Activated CD4-positive, CD25-positive, alpha-beta regulatory T cell treated with anti-CD3 and anti-CD28 coated beads, Interleukin-2, amount 50 U/mL, for 72 hours (primary cell): ENCODE results near the gene CSNK2A3.
"Not testable (repeated sequence)": the region's sequence is repeated elsewhere in the genome, so short reads cannot be mapped to it uniquely, and the experiment has no call there.

ENCODE experiments used
- DNase-seq: peaks from one replicate; pipeline ENCODE4 v3.0.0; 2021

Gene CSNK2A3

DNA sequence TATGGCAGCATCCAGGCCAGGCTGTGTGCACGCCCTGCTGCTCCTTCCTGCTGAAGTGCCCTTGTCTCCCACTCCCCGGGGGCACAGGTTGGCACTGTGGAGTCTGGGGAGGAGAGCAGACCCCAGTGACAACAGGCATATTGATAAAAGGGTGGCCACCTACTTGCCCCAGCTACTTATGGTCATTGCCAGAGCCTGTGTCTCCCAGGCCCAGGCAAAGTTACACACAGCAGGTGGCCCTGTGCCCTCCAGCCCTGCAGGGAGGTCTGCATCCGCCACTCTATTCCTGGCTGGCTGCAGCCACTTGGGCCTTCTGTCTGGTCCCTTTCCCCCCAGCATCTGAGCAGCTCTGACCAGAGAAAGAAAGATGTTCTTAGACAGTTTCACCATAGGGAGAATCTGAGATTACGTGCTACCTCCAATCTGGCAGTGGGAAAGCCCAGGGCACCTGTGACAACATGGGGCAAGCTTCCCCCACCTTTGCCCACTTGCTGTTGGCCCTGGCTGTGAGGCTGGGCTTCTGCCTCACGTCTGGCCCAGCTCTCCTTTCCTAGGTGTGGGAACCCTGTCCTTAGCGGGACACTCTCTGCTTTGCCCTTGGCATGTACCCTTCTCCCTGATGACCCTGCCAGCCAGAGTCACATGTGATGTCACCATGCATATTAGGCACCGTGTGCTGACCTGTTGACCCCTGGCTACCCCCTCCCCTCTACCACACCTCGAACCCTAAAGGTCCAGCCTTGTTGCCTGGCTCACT, 25.3 kb upstream of the CSNK2A3 start:
- no peak for DNase-seq

DNA sequence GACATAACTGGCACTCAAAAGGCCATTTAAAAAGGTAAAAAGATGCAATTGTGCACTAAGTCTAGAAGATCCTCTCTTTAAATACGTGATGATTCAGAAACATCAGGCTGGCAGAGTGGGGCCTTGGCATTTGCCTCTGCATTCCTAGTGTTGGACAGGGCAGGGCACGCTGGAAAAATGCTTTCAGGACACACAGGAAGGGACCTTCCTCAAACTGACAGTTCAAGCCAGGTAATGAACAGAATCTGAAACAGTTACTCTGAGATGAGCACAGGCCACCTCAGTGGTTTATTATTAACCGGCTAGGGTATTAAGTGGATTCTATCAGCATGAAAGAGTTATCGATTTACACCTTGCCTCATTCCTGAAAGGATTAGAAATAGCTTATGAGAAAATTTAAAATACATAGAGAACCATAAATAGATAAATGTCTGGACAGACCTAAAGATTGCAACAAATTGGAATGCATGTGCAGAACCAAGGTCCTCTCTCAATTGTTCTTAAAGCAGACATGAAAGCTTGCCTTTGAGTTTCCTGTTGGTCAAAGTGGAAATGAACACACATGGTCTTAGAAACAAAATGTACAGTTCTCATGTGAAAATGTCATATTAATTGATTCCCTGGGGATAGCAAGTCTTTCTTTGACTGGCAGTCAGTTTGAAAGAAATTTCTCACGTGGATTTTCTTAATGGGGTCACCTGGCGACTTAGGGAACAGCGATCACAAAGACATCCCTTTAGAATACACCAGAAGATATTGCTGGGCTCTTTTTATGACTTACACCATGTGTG, 21.5 kb upstream of the CSNK2A3 start:
- no peak for DNase-seq

DNA sequence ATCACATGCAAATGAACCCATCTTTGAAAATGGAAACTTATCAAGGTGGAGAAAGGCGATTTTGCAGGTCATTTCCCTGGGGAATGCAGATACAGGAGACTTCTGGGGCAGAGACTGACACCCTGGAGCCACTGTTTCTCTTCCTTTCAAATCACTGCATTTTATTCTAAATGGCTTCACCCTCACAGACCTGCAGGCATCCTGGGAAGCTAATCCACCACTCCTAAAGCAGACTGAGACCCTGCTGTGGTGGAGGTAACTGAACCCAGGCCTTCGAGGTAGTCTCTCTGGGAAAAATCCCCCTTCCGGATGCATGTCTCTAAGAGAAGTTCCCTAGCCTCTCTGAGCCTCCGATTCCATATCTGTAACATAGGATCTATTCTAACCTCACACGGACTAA, 20.9 kb upstream of the CSNK2A3 start:
- DNase-seq, result no peak

DNA sequence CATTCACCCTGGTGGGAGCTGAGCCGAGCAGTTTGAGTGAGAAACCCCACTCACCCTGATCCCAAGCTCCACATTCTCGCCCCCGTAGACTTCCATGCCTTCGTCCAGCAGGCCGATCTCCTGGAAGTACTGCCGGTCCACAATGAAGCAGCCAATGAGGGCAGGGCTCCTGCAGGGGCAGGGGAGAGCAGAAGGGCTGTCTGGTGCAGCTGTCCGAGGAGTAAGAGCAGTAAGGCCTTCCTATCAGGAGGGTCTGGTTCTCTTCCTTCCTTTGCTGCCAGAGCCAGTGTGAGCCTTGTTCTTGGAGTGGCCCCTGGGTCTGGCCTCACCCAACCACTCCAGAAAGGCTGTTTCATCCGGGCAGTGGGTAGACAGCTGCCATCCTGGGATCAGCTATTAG, 19.4 kb upstream of the CSNK2A3 start:
- DNase-seq, result no peak

DNA sequence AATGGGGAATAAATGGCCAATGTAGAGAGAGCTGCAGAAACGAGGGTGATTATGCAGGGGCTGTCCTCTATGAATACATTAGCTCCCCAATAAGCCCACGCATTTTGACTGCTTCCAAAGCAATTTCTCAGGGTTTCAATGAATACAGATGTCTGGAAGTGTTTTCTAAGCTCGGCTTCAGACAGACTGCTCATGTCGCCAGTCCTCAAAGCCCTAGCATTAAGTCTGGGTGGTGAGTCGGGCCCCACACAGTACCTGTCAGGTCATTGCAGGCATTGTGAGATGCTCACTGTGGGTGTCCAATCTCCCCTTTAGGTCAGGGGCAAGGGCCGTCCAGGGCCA, 17.9 kb upstream of the CSNK2A3 start:
- no peak for DNase-seq

DNA sequence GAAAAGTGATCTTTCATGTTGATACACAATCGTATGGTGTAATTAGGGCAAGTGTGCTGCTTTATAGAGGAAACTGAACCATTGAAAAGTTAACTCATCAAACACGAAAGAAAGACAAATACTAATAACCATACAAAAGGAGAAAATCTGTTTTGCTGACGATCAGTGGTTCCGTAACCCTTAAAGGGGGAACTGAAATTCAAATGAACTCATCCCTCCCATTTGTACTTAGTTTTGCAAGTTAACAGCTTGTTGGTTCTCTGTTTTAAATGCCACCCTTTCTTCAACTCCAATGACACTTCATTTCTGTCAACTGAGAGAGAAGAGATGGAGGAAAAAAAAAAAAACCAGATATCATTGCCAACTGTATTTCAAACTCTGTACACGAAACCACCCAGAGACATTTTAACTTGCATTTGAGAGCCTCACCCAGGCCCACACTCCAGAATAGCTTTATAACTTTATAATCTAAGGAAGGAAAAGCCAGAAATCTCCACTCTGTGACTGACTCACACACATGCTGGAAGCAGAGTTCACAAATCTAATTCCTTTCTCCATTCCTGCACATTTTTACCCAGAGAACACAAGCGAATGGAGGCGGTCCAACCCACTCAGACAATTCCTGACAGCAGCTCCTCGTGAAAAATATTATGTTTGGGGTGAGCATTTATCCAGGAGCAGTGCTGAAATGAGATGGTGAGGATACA, 17.4 kb upstream of the CSNK2A3 start:
- no peak for DNase-seq

DNA sequence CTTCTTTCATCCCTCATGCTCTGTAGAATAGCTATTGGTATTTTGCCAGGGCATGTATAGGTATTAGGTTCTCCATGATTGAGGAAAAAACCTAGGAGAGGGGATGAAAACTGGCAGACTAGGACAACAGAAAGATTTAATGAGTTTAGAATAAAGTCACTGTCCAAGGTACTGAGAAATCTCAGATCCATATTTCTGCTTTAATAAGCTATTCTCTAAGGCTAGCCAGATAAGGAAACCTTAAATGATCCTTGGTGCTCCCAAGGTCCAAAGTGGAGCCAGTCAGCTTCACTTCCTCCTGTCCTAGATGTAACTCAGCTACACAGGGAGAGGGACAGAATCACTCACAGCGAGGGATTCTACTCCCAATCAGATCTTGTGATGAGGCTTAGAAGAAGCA, 13.7 kb upstream of the CSNK2A3 start:
- DNase-seq, result no peak

DNA sequence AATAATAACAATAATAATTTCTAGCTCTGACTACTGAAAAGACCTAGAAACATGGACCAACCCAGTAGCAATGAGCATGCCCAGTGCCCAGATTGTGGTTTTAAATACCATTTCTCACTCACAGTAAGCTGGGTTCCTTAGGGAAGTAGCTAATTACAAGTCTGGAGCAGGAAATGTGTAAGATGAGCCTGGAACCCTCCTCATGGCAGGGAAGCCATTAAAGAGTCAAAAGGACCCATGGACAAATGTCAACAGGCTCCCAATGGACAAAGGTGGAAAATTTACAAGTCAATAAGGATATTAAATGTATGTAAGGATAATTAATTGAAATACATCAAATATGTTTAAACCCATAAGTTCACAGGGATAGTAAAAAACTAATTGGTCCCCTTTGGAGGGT, 10.6 kb upstream of the CSNK2A3 start:
- no peak for DNase-seq

DNA sequence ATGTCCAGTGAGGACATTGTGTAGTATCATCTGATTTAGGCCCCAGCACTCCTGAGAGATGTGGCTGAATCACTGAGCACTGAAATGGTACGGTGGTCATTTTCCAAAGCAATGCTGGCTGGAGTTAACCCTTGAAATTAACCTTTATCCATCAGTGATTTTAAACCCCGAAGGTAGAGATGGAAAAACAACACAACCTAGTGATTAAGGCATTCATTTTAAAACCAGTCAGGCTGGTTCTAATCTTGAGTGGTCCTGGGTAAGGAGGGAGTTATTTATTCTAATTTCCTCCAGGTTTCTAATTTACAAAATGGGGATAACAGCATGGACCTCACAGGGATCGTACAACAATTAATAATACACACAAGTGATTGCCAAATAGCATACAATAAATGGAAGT, 6.6 kb upstream of the CSNK2A3 start:
- DNase-seq, result no peak

DNA sequence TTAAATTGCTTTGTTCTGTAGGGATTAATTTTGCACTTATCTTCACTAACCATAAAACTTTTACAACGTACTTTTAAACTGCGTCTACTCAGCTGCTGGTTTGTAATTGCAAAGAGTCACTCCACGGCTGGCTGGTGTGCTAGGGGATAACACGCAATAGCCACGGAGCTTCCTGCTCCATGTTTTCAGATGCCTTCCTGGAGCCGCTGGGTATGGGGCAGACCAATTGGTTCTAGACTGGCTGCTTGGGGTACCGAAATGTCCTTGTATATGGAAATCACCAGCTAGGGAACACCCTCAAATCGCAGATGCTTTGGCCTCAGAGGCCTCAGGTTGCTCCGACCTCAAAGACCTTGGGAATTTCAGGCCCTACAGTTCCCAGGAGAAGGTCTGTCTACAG, 3.8 kb upstream of the CSNK2A3 start:
- no peak for DNase-seq

DNA sequence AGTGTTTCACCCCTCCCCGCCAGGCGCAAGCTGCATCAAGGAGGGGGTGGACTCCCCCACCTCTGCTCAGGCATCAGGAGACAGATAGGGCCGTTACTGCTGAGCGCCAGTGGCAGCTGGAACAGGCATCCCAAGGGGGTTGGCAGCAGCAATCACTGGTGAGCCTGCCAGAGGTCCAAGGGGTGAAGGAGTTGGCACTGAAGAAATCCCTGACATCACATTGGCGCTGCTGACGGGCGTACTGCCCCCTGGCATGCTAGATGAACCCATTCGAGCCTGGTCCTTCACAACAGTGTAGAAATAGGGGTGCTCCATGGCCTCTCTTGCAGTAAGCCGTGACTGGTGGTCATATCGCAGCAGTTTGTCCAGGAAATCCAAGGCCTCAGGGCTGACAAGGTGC, 1.2 kb downstream of the CSNK2A3 start:
- DNase-seq, result not testable (repeated sequence)

DNA sequence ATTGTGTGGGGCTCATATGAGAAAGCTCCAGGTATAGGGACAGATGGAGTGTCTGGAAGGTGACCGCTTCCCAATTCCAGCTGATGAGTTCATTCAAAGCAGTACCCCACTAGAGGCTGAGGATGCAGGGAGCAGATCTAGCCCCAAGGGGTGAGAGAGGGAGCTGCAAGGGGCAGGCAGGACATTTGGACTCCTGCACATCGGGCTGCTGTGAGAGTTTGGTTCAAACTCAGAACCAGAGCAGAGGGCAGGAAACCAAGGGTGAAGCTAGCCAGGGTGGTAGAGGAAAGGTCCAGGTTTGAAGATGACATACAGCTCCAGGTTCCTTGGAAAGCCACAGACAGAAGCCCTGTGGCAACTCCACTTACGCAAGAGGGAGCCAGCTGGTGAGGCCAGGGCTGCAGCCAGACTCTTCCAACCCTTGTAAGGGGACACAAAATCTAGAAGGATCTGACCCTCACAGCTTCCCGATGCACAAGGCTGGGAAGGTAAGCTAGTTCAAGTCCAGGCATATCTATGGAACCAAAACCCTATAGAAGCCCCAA, 1.9 kb downstream of the CSNK2A3 start:
- DNase-seq, result no peak

DNA sequence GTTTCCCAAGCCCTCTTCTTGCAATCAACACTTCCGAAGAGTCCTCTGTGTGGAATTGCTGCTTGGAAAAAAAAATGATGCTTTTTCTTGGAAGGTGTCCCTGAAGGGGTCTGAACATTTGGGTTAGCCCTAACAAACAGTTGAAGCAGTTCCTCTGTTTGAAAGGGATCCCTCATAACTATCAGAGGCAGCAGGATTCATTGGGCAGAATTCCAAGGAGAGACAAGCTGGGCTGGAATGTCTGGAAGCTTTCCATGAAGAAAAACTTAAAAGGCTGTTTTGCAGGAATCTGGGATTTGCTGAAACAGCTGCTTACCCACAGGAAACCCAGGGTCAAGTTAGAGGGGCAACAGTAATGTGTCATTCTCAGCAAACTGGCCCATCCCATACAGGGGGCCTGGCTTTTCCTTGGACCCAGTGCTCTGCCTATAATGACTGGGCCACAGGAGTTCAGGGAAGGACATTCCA, 3.1 kb downstream of the CSNK2A3 start:
- DNase-seq, result no peak

DNA sequence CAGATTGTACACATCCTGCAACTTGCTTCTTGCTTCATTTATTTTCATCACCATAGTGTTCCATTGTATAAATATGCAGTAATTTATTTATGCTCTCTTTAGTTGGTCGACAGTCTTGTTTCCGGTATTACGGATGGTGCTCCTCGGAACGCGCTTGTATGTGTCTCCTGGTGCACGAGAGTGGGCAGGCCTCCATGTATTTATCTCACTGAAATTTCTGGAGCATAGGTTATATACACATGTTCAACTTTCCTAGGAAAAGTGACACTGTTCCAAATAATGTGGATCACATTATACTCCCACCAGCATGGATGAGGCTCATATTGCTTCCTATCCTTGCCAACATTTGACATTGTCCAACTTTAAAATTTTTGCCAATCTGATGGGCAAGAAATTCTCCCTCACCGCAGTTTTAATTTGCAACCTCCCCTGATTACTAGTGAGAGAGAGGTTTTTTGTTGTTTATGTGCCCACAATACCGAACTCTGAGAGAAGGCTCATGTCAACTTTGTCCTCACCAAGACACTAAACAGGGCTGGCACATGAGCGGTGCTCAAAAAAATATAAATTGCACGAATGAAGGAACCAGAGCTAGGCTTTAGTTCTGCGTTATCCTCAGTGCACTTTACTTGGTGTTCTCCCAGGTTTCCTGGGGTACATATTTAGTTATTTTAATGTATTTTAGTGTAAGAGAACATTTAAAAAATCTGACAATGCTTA, 3.8 kb downstream of the CSNK2A3 start:
- no peak for DNase-seq

DNA sequence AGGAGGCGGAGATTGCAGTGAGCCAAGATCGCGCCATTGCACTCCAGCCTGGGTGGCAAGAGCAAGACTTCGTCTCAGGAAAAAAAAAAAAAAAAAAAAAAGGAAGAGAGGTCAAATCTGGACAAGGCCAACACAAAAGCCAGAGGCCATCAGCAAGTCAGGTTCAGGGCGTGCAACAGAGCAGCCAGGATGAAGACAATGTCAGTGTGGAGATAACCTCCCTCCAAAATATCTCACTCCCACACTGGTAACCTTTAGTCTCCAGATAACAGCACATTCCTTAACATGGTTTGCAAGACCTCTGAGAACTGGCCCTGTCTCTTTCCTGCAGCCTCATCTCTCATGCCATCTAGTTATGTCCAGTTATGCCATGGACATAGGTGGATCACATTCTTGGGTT, 4.7 kb downstream of the CSNK2A3 start:
- DNase-seq, result no peak

DNA sequence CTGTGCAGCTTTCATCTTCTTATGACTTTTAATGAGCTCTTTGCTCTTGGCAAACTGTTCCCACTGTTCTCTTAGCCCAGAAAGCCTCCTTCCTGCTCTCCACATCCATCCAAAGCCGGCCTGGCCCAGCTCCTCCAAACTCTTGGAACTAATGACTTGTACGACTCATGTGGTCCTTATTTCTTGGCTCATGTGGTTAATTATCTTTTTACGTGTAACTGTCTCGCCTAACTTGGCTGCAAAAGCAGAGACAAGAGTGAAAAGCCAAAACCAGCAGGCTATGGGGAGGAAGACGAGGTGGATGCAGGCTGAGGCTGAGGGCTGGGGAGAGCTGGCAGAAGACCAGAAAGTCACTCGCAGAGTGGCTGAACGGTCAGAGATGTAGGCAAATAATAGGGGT, 5.5 kb downstream of the CSNK2A3 start:
- DNase-seq, result no peak

DNA sequence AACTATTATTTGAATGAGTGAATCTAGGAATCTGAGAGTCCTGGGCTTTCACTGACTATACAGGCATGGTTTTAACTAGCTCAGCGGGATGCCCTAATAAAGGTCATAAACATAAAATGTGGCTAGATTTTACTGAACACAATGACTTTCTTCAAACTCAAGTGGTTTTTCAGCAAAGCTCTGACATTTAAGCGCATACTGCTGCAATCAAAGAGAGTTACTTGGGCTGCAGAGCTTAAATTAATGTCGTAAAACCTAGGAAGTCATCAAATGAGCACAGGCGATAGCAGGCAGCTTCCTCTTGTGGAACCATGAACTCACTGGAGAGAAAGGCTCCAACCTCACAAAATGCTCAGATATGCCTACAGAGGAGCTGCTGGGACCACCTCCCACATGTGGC, 6.7 kb downstream of the CSNK2A3 start:
- no peak for DNase-seq

DNA sequence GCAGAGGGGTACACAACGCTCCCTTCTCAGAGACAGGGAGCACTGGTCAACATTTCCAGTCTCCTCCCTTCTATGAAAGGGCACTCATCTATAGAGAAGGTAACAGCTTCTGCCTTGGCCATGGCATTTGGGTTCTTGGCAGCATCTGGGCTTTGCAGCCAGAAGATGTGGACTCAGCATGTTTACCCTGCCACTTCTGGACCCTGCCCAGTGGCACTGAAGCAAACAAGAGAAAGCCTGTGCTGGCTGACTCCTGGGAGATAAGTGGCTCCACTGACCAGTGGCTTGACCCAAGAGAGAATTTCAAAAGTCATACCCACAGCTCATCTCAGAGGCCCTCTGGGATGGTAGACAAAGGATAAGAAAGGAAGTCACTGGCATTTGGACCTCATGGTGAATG, 8.0 kb downstream of the CSNK2A3 start:
- no peak for DNase-seq

DNA sequence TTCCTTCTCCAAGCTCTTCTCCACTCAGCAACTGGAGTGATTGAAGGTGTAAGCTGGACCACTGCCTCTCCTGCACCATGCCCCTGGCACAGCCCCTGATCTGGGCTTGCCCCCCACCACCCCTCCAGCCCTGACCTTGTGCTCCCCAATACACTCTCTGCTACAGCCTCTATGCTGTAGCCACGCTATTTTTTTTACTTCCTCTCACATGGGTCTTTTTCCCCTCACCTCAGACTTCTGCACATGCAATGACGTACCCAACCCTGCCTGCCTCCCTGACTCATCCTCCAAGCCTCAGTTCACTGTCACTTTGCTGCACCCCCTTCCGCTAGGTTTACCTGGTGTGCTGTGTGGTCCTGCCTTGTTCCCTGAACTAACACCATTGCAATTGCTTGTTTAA, 9.0 kb downstream of the CSNK2A3 start:
- no peak for DNase-seq

DNA sequence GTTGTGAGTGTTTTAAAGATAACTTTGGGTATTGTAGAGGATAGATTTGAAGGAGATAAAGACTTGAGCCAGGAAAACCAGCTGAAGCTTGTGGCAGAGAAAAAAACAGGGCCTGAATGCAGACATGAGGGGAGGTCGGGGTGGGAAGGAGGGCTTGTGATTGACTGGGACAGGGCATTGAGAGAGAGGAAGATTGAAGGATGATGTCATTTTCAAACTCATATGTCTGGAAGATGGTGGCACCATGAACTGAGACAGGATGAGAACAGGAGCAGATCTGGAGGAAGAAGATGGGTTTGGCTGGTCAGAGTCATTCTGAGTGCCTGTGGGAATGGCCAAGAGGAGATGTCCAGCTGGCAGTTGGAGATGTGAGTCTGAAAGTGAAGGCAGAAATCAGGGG, 14.7 kb downstream of the CSNK2A3 start:
- no peak for DNase-seq

DNA sequence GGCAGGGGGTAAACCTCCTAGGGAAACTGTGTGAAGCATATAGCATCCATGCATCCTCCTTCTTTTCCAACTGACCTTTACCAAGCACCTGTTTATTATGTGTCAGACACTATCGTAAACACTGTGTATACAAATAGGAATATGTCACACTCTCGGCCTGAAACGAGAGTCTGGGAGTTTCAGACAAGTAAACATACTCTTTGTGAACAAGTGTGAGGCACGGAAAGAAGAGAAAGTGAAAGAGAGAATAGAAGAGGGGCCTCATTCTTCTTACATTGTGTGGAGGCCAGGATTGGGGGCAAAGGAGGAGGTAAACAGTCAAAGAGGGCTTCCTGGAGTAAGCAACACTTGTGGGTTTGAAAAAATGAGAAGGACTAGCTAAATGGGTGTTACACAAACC, 16.4 kb downstream of the CSNK2A3 start:
- DNase-seq, result no peak

DNA sequence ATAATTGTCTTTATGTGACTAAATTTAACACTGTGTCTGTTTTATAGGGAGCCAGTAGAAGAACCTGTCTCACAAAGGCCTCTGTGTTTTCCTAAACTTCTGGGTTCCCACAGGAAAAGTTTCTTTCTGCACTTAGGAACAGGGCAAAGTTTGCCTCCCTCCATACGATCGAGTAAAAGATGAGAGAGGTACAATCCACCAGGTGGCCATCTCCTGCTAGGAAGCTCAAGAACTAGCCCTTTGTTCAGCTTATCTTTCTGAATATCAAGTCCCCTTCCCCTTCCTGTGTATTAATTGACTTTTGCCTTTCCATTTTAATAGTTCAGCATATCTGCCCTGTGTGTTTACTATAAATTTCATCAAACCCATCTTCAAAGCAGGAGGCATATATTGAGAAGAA, 18.0 kb downstream of the CSNK2A3 start:
- no peak for DNase-seq

DNA sequence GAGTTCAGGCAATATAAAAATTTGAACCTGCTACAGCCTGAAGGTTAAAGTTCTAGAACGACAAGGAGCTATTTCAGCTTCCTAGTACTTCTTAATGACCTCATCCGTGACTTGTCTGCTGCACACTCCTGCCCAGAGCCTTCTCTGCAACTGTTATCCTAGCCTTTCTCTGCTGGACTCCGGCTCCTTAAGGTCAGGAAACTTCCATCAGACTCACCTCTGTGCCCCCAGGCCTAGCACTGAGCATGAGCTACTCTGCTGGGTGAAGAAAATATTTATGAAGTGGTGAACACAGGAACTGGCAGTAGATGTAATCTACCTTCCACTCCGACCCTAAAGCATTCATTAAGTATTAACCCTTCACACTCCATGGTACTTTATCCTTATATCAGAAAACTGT, 18.4 kb downstream of the CSNK2A3 start:
- DNase-seq, result no peak
